MM.1S (cell line): ENCODE results near the gene TPH2.

Experiments used
- CTCF ChIP-seq: fragments of 300-600 bp; sonication (generic); IDR thresholded peaks from 2 replicates; pipeline ENCODE4 v1.5.1; 2016; ENCODE audit warnings: antibody characterized with exemption, low read length, mixed read lengths
- EZH2 ChIP-seq: fragments of 300-600 bp; sonication (generic); optimal IDR thresholded peaks from 2 replicates; pipeline ENCODE3; 2017; ENCODE audit warnings: low read depth, mild to moderate bottlenecking, antibody characterized with exemption, low read length, mixed read lengths

DNA sequence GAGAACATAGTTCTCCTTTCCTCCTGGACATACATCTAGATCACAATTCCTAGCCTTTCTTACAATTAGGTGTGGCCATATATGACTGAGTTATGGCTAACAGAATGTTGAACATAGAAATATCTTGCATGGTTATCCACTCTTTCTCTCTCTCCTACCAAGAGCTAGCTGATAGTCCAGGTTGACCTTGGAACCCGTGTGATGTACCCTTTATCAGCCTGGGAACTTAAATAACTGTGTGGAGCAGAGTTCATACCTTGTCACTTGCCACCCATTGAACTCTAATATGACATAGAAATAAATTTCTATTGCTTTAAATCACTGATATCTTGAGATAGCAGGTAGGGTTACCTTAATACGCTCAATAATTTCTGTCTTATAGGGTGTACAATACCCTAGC, 115.9 kb downstream of the TPH2 start:
- TF ChIP-seq CTCF (no peak), EZH2 (no peak)
